Nucleus accumbens (tissue), 56 donors: ENCODE measurements around the gene SORCS2.
A peak's percentile ranks its signal among the peaks of the same experiment; 100 is the strongest.

ENCODE experiments used
- DNase-seq, 56 donors: peaks; one replicate each; lab custom pipeline; 2025; lab: John Stamatoyannopoulos, UW

The SORCS2 gene

GRCh38 chr4:7416745-7417432 is 224.6 kb downstream of the SORCS2 start:
- DNase-seq = no peak

GRCh38 chr4:7417639-7418038 is 225.3 kb downstream of the SORCS2 start:
- no peak for DNase-seq

- DNase-seq = no peak
Observed at GRCh38 chr4:7418131-7418943, 226.0 kb downstream of the SORCS2 start.

GRCh38 chr4:7419961-7420660 is 227.8 kb downstream of the SORCS2 start:
- DNase-seq = no peak

- no peak for DNase-seq
Observed at GRCh38 chr4:7420661-7421040, 228.3 kb downstream of the SORCS2 start.

GRCh38 chr4:7421356-7422150 is 229.2 kb downstream of the SORCS2 start:
- no peak for DNase-seq

- no peak for DNase-seq
Observed at GRCh38 chr4:7422151-7422897, 230.0 kb downstream of the SORCS2 start.

GRCh38 chr4:7422898-7423180 is 230.5 kb downstream of the SORCS2 start:
- no peak for DNase-seq

GRCh38 chr4:7423391-7423790 is 231.1 kb downstream of the SORCS2 start:
- DNase-seq = no peak

- peak in 1 of 56 donors; percentile 54 for DNase-seq
Observed at GRCh38 chr4:7423801-7424552, 231.6 kb downstream of the SORCS2 start.

- no peak for DNase-seq
Observed at GRCh38 chr4:7424553-7425111, 232.3 kb downstream of the SORCS2 start.

GRCh38 chr4:7425124-7425523 is 232.8 kb downstream of the SORCS2 start:
- DNase-seq = no peak

GRCh38 chr4:7425591-7426468 is 233.5 kb downstream of the SORCS2 start:
- no peak for DNase-seq

- no peak for DNase-seq
Observed at GRCh38 chr4:7426525-7427171, 234.3 kb downstream of the SORCS2 start.

- DNase-seq = no peak
Observed at GRCh38 chr4:7427361-7427760, 235.0 kb downstream of the SORCS2 start.

- no peak for DNase-seq
Observed at GRCh38 chr4:7427831-7428260, 235.5 kb downstream of the SORCS2 start.

GRCh38 chr4:7428261-7429068 is 236.1 kb downstream of the SORCS2 start:
- DNase-seq = no peak
